GM21360 (cell line): ENCODE results near the gene EIF4G2.

Experiments used
- ATAC-seq: cut with Tn5 transposase; IDR thresholded peaks from one replicate; pipeline ENCODE4 v1.9.1; 2021; ENCODE audit warnings: mild to moderate bottlenecking, moderate library complexity; ENCODE audit not compliant: unreplicated experiment

The EIF4G2 gene

DNA sequence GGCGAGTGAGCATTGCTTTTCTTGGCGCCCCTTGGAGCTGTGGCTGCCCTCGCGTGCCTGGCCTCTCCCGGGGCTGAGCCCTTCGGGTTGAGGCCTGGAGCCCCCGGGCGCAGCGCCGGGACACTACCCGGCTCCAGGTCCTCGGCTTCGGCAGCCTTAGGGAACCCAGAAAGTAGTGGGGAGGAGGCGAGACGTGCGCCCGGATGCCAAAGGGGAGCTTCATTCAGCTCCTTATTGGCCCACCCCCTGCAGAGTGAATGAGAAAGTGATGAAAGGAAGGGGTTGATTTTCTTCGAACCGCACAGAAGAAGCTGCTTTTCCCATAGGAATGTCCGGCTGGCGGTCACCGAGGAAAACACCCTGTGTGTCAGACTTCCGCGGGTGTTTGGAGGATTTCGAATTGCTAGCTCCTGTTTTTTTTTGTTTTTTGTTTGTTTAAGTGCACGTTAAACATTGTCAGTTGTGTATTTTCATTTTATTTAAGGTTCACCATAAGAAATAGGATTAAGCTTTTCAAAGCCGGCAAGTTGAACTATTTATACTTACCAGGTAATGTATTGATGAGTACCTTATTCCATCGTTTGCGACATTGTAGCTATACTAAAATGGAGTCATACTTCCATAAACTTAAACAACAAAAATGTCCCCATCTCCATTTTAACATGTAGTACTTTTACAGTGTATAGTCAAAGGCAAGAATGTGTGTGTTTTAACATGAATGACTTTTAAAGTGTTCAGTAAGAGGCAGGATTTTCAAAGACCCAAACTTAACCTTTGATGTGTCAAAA is 841 bp upstream of the EIF4G2 start:
- ATAC-seq = peak; percentile 23

DNA sequence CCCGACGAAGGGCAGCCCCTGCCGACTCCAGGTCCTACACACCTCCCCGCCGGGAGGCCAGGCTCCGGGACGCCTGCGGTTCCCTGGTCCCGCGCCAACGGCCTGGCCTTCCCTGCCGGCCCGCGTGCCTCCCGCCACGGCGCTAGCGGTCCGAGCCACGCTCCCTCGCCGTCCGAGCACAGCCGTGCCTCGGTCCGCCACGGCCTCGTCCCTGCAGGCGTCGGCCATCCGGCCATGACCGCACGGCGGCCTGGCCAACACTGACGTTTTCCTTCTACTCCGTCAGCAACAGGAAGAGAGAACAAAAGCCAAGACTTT is 532 bp downstream of the EIF4G2 start:
- ATAC-seq = peak; percentile 8

DNA sequence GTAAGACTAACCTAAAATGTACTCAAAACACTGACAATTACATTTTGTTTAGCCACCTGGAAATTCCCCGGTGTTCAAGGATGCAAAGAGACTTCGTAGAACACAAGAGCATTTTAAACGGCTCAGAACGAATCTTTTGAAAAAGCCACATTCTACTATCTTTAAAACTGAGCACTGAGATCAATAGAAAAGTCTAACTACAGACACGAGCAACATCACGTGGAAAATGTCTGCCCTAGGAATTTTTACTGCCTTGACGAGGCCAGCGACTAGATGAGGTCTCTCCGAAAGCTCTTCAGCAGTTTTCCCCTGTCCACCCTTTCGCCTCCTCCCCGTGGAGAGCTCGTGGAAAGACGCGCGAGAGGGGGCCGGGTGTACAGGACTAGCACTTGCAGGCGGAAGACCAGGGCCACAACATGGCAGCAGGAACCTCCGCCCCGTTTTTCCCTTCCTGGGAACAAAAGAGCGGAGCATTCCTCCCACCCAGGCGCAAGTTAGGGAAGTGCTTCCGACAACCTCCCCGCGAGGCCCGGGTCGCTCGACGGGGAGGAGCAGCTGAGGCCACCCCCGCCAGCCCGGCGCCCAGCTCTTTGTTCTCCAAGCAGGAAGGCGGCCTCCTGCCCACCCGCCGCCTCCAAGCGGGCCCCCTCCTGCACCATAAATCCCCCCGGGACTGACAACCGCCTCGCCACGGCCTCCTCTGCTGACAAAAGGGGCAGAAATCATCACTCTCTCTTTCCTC is 1.1 kb downstream of the EIF4G2 start:
- no peak for ATAC-seq

DNA sequence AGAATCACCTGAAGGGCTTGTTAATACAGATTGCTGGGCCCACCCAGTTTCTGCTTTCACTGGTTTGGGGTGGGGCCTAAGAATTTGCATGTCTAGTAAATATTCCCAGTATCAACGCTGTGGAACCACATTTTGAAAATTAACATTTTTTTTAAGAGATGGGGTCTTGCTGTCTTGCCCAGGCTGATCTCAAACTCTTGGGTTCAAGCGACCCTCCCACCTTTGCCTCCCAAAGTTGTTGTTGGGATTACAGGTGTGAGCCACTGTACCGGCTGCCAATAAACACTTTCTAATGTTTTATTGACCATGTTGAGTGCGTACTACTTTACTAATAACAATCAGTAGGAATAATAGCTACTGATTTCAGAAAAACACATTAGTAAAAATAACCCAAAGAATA is 2.5 kb downstream of the EIF4G2 start:
- ATAC-seq = no peak

DNA sequence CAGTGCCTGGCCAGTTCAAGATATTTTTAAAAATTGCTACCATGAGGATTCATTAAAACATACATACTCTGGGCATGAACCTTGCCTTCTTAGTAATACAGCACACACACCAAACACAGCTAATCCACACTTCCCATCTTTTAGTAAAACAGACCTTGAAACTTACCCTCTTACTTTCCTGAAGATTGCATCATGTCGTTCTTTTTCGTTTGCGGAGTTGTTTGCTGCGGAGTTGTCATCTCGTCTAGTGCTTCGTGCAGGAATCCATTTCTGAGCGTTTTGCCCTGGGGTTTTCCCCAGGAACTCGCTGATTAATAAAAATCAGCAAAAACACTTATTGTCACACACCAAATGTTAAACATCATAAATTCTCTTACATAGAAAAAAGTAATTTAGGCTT is 3.0 kb downstream of the EIF4G2 start:
- no peak for ATAC-seq

DNA sequence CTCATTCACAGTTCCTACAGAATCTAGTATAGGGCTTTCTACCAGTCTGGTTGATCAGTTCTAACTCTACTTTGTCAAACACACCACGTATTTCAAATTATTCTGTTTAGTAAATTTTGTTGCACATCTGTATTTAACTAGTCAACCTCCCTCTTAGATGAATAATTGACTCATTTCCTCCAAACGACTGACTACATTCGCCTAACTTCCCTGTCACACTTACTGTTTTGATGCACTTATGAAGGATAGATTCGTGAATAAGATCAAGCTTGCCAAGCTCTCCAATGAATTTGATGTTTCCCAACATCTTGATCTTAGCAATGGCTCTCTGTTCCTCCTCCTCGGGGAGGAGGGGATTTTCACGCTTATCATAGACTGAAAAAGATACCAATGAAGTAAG is 5.0 kb downstream of the EIF4G2 start:
- no peak for ATAC-seq

DNA sequence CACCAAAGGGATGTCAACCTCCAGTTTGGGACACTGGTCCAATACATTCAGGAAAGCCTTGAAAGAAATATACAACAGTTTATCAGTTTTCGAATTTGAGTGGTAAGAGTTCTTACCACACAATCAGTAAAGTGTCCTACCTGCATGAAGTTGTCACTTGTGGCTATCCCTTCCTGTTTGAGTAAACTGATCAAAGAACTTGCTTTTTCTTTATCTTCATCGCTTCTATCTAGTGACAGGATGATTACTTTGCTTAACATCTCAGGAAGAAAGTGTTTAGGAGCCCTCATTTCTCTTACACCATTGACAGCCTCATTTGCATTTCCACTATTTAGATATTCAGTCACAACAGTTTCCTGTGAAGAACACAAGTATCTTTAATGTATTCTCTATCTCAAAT is 8.4 kb downstream of the EIF4G2 start:
- no peak for ATAC-seq

DNA sequence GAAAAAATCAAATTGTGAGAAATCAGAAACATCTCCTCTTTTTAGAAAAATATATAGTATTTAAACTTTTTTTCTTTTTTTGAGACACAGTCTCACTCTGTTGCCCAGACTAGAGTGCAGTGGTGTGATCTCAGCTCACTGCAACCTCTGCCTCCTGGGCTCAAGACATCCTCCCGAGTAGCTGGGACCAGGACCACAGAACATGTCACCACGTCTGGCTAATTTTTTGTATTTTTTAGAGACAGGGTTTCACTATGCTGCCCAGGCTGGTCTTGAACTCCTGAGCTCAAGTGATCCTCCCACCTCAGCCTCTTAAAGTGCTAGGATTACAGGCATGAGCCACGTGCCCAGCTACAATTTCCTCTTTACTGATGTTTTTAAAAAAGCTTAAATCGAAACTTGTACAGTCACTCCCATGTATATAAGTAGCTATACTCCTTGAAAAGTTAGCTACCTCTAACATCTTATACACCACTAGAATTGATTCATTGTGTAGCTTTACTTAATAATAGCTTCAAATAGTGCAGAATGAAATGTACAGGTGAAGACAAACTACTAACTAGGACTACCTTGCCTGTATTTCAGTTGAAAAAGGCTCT is 10.3 kb downstream of the EIF4G2 start:
- no peak for ATAC-seq

DNA sequence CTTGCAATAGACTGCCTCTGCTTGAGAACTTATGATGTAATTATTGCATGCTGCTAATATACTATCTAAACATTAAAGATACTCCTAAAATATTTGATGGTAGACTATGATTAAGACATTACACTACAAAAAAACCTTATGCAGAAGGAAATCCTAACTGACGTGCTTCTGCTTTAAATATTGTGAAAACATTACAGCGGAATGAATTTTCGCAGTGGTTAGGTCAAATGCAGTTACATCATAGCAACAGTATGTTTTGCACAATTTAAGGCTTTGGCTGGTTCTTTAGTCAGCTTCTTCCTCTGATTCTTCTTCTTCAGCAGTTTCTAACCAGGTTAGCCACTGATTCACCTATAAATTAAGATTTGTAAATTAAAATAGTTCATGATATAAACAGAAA is 11.2 kb downstream of the EIF4G2 start:
- ATAC-seq = no peak

DNA sequence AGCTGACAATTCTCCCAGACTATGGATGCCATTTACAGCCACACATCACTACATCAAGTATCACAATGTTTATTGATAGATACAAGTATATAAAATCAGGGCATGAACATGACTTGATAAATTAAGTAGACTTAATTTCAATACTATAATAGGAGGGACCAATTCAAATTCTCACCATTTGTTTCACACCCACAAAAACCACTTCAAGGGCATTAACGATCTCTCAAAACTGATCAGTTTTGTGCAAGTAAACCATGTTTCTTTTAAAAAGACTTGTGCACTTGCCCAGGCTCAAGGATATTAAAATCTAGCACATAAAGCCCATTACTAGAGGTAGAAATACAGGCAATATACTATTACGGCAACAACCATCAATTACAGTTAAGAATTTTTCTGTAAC is 11.7 kb downstream of the EIF4G2 start:
- no peak for ATAC-seq

DNA sequence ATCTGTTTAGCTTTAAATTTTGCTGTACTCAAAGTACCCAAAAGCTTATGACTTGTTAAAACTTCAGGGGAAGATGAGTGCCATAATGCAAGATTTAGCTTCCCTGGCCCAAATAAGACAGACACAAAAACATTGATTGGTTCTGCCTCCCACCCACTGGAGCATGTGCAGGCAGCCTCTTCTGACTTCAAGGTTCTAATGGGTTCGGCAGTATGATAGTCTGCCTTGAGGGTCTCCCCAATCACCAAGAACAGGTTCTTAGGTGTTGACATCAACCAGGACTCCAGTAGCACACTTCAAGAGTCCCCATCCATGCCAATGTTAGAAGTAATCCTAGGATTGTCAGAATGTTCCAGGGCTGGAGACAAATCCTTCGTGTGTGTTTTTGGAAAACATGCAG is 12.5 kb downstream of the EIF4G2 start:
- ATAC-seq = no peak

DNA sequence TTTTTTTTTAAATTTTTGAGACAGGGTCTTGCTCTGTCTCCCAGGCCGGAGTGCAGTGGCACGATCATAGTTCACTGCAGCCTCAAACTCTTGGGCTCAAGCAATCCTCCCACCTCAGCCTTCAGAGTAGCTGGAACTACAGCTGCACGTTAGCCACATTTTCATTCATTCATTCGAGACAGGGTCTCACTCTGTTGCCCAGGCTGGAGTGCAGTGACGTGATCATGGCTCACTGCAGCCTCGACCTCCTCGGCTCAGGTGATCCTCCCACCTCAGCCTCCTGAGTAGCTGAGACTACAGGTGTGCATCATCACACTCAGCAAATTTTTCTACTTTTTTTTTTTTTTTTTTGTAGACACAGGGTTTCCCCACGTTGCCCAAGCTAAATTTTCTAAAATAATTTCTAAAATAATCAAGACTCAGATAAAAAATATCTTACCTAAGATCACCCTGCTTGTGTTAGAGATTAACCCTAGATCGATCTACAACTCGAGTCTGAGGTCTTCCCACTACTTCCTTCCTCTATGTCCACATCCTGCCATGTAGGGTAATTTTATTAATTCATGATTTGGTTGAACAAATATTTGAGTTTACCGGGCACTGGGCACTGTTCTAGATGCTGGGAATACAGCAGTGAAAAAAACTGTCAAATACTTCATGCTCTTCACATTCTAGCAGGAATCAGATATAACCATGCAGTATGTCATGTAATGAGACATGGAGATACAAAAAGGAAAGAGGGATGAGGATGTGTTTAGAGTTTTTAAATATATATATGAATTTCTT is 15.1 kb downstream of the EIF4G2 start:
- ATAC-seq = no peak

DNA sequence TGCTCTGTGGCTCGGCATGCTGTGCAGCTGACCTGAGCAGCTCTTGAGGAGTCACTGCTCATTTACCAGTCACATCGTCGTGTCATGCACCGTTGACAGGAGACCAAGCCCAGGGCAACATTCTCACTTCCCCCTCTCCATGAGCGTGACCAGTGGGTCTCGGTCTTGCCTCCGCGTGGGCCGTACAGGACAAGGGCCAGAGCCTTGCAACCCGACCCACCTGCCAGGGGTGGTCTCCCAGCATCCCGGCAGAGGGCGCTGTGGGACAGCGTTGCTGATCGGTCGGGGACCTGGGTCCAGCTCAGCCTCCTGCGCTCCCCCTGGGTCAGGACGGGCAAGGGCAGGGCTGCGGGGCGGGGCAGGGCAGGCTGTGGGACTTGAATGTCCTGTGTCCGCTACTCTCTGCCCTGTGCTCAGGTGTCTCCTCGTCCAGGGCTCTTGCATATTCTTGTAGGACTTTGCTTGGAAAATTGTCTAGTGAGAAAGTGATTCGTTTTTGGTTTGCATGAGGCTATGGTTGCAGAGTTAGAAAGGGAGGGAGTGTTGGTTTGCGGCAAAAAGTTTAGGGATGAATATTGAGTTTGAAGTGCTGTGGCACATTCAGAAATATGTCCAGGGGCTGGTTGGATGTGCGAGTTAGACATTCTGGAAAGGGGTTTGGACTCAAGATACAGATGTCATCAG is 16.2 kb downstream of the EIF4G2 start:
- ATAC-seq = peak; percentile 87

DNA sequence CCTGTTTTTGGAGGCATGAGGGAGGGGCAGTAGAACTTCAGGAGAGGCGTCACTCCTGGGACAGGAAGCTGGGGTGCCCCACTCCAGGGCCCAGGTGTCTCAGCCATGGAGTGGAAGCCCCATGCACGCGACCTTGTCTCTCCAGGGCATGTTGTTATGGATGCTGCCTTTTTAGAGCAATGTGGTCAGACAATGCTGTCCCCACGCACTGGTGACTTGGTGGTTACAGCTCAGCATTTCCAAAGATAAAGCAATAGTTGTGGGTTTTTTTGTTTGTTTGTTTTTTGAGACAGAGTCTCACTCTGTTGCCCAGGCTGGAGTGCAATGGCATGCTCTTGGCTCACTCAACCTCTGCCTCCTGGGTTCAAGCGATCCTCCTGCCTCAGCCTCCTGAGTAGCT is 22.3 kb downstream of the EIF4G2 start:
- ATAC-seq = no peak

DNA sequence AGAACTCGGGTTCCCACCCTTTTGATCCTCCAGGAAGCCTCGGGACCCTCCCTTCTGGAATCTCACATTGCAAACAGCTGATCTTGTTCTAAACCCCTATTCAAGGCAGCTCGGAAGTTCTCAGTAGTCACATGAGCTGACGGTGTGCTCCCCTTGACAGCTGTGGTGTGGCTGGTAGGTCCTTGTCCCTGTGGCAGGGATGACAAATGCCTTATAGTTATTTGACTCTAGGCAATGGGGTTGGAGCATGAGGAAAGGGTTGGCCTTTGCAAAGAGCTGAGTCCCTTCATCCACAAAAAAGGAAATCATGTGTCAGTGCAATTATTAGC is 23.6 kb downstream of the EIF4G2 start:
- ATAC-seq = no peak

DNA sequence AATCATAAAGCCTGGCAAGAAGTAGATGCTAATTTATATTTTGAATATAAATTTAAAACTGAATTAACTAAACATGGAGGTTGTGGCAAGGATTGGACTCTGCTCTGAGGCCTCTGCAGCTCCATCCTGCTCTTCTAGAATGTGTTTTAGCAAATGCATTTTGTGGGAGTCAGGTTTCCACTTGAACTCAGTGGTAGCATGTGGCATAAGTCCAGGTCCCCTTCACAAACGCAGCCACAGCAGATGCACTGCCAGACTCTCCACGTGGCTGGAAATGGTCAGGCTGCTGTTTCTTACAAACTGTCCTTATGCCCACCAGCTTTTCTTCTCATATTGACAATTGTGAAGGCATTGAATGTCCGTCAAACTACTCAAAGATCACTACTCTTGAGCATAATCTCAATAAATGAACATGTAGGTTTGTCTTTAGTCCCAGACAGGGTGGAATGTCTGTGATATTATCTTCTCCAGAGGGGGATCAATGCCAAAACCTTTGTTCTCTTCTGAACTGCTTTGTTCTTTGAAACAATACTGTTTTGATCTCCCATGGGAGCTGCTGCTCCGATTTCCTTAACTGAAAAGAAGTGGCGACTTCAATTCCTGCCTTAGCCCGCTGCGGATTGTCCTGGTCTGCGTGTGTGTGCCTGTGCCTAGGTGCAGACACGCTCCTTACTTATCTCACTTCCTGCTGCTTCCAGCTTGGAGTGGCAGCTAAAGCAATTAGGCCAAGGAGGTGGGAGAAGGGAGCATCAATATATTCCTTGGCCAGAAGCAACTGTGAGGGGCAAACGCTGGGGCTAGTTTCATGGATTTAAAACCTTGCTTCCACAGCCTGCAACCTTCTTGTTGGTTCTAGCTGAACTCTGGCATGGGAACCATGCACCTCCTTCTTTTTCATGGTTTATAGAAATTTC is 24.2 kb downstream of the EIF4G2 start:
- ATAC-seq = no peak

DNA sequence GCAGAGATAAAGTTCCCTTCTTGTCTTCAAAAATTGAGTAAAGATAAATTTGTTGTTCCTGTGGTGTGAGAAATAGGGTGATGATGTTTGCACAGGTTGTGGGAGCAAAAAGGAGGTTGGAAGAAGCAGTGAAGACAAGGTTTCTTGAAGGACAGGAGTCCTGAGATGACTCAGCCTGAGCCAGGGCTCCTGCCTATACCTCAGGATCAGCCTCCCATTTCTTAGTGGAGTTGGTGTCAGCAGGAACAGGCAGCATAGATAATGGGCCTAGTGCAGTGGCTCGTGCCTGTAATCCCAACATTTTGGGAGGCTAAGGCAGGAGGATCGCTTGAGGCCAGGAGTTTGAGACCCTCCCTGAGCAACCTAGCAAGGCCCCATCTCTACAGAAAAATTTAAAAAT is 28.7 kb downstream of the EIF4G2 start:
- no peak for ATAC-seq

DNA sequence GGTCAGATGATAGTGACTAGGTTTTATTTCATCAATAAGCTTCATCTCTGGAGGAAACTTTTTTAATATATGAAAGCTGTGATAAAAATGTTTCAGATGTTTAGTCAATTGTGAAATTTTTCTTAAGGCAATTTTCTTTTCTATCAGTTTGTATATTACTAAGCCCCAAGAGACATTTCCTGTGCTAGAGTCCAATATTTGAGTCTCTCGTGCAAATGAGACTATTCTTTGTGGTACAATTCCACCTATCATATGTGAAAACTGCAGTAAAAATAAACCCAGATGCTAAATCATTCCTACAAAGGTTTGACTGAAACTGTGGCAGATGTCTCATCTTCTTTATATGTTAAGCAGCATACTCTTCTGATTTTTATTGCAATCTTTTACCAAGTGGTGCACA is 29.6 kb downstream of the EIF4G2 start:
- no peak for ATAC-seq

DNA sequence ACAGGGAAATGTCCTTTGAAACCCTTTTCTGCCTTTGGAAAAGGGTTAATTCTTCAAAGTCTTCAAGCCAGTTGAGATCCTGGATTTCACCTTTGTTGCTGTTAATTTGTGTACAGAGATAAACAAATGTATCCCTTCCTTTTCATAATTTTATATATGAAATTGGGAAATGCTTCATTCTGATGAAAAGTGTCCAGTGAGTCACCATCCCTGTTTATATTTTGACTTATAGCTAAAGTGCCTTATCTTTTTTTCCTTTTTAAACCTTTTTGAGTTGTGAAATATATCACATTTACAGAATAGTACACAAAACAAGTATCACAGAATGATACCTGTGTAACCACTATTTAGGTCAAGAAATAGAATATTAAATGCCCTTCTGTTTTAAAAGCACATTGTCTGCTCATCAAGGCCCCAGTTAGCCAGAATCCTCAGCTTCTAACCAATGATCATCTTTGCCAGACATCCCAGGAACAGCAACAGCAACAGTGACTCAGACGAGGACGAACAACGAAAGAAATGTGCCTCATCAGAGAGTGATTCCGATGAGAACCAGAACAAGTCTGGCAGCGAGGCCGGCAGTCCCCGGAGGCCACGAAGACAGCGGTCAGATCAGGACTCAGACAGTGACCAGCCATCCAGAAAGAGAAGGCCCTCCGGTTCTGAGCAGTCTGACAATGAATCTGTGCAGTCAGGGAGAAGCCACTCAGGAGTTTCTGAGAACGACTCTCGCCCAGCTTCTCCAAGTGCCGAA is 30.3 kb downstream of the EIF4G2 start:
- no peak for ATAC-seq
